A673 (cell line): ENCODE measurements around the gene RUSF1. TPM values are rescaled to one million over a fixed set of nuclear protein-coding genes. Genes with fewer than 3 reads are reported as not detected.

Source experiments
- BruUV-seq: library from RNA; stranded (reverse); fragments of 400-500 nt; replicated peaks from 2 replicates; lab custom pipeline; 2021; lab: Mats Ljungman, UMichigan
- CTCF ChIA-PET: fragments of 300-600 bp; sonication (Branson Sonifier 250); formaldehyde crosslinking; loops from one replicate; lab custom pipeline; 2022; ENCODE audit warnings: antibody characterized with exemption; lab: Charles Lee
- POLR2A ChIA-PET: fragments of 300-600 bp; sonication (Branson Sonifier 250); formaldehyde crosslinking; loops from one replicate; lab custom pipeline; 2022; ENCODE audit warnings: antibody characterized with exemption; ENCODE audit not compliant: low non-redundant PET; lab: Charles Lee
- DNase-seq: peaks from one replicate; pipeline ENCODE4 v3.0.0-alpha.2; 2015; ENCODE audit warnings: low spot score
- H3K27ac ChIP-seq: fragments of 200-600 bp; sonication (generic); 2 replicates; pipeline ENCODE4 v1.5.1; 2016; ENCODE audit warnings: mixed run types, low read depth, mild to moderate bottlenecking, mixed read lengths, antibody characterized with exemption, low read length; ENCODE audit not compliant: poor library complexity, severe bottlenecking
- H3K27me3 ChIP-seq: fragments of 200-600 bp; sonication (generic); replicated peaks from 2 replicates; pipeline ENCODE4 v1.6.1; 2017; ENCODE audit warnings: mixed run types, low read depth, mild to moderate bottlenecking, mixed read lengths, antibody characterized with exemption, low read length; ENCODE audit not compliant: insufficient read depth, poor library complexity
- H3K36me3 ChIP-seq: fragments of 200-600 bp; sonication (generic); 2 replicates; pipeline ENCODE4 v1.6.1; 2016; ENCODE audit warnings: mixed run types, mild to moderate bottlenecking, mixed read lengths, antibody characterized with exemption, low read length; ENCODE audit not compliant: insufficient read depth, poor library complexity, severe bottlenecking
- H3K4me1 ChIP-seq: fragments of 200-600 bp; sonication (generic); 2 replicates; pipeline ENCODE4 v1.6.1; 2017; ENCODE audit warnings: mixed run types, mild to moderate bottlenecking, mixed read lengths, antibody characterized with exemption, low read length; ENCODE audit not compliant: insufficient read depth, poor library complexity, severe bottlenecking
- H3K4me3 ChIP-seq: fragments of 200-600 bp; sonication (generic); 2 replicates; pipeline ENCODE4 v1.5.1; 2016; ENCODE audit warnings: low read depth, mixed run types, mild to moderate bottlenecking, mixed read lengths, low read length; ENCODE audit not compliant: poor library complexity, severe bottlenecking
- H3K9me3 ChIP-seq: fragments of 200-600 bp; sonication (generic); 2 replicates; pipeline ENCODE4 v1.6.1; 2016; ENCODE audit warnings: mixed run types, low read depth, mild to moderate bottlenecking, mixed read lengths, antibody characterized with exemption, low read length; ENCODE audit not compliant: poor library complexity, severe bottlenecking
- CTCF ChIP-seq: fragments of 300-800, 200-600 bp; sonication (generic); conservative IDR thresholded peaks from 2 replicates; pipeline ENCODE4 v1.5.1; 2017; ENCODE audit warnings: low read depth, mild to moderate bottlenecking, antibody characterized with exemption, low read length, moderate library complexity, mixed read lengths
- EZH2 ChIP-seq: fragments of 200-600 bp; sonication (generic); IDR thresholded peaks from 2 replicates; pipeline ENCODE4 v1.6.1; 2017; ENCODE audit warnings: borderline replicate concordance, low read depth, mild to moderate bottlenecking, mixed read lengths, antibody characterized with exemption, low read length; ENCODE audit not compliant: poor library complexity, severe bottlenecking
- intact Hi-C: fragments of 100-400 bp; cut with micrococcal nuclease; formaldehyde crosslinking; loops from one replicate; pipeline ENCODE4 v1.10.0; 2022; ENCODE audit not compliant: unreplicated experiment
- total RNA-seq: library from RNA; stranded (reverse); gene quantifications from 2 replicates; pipeline ENCODE4 v1.2.3, GENCODE V29; 2021

Gene RUSF1
- total RNA-seq, 1 experiment from 2014 or later = 41.9 TPM

- TF ChIP-seq EZH2 (no peak), CTCF (no peak)
- H3K27ac ChIP-seq = no peak overlapping the region
- ChIA-PET CTCF (no interaction called here), POLR2A (interaction anchor here (0.5 kb wide), 1 partner anchor 55 kb away, joined by 10 read pairs; no protein-coding TSS in a partner anchor)
- intact Hi-C loops = no loop called here
- H3K4me3 ChIP-seq = no peak overlapping the region
- peaks cover 10% of the 10 kb centered on the region for H3K36me3 ChIP-seq
- H3K4me1 ChIP-seq = peaks cover 12% of the 10 kb centered on the region
- no peak for DNase-seq
- BruUV-seq = TSS peak; percentile 32
- H3K9me3 ChIP-seq = no peaks in the 10 kb centered on the region
- no peaks in the 10 kb centered on the region for H3K27me3 ChIP-seq
Measured at GRCh38 chr16:31489616-31490584, 18.3 kb downstream of the RUSF1 start.

- intact Hi-C loops = no loop called here
- H3K27ac ChIP-seq = no peak overlapping the region
- no peak for DNase-seq
- peaks cover 12% of the 10 kb centered on the region for H3K4me1 ChIP-seq
- POLR2A ChIA-PET = interaction anchor here (0.5 kb wide), 1 partner anchor 55 kb away, joined by 10 read pairs; no protein-coding TSS in a partner anchor
- no peak overlapping the region for H3K4me3 ChIP-seq
- no peak for TF ChIP-seq EZH2
- TF ChIP-seq CTCF = no peak
- H3K27me3 ChIP-seq = no peaks in the 10 kb centered on the region
- CTCF ChIA-PET = no interaction called here
- H3K36me3 ChIP-seq = peaks cover 10% of the 10 kb centered on the region
- H3K9me3 ChIP-seq = no peaks in the 10 kb centered on the region
- no TSS peak for BruUV-seq
Measured at GRCh38 chr16:31489298-31489564, 19.0 kb downstream of the RUSF1 start.

GRCh38 chr16:31488468-31489297, 19.5 kb downstream of the RUSF1 start:
- ChIA-PET CTCF (no interaction called here), POLR2A (no interaction called here)
- Histone ChIP-seq H3K27ac (no peak overlapping the region), H3K4me3 (peak overlapping the region; percentile 53), H3K9me3 (no peaks in the 10 kb centered on the region), H3K36me3 (peaks cover 10% of the 10 kb centered on the region), H3K27me3 (no peaks in the 10 kb centered on the region), H3K4me1 (peaks cover 12% of the 10 kb centered on the region)
- TF ChIP-seq EZH2 (no peak), CTCF (no peak)
- no peak for DNase-seq
- intact Hi-C loops = no loop called here
- BruUV-seq = no TSS peak
